HCT116 (cell line): ENCODE results near the gene AUTS2. TPM values are rescaled to one million over a fixed set of nuclear protein-coding genes. Genes with fewer than 3 reads are reported as not detected.

Experiments used
- ATAC-seq: fragments of 200-7000 bp; cut with Tn5 transposase; 2 replicates; pipeline ENCODE4 v1.9.1; 2020; ENCODE audit warnings: mild to moderate bottlenecking, moderate library complexity
- BruUV-seq: library from RNA; stranded (reverse); fragments of 400-500 nt; replicated peaks from 2 replicates; lab custom pipeline; 2021; lab: Mats Ljungman, UMichigan
- CTCF ChIA-PET: fragments of 300-600 bp; sonication (Branson Sonifier 250); formaldehyde crosslinking; loops from one replicate; lab custom pipeline; 2021; ENCODE audit warnings: antibody characterized with exemption; lab: Charles Lee
- POLR2A ChIA-PET: fragments of 300-600, 350-600 bp; sonication (Branson Sonifier 250); formaldehyde crosslinking; loops from one replicate; lab custom pipeline; 2021; ENCODE audit warnings: antibody characterized with exemption; lab: Charles Lee
- RAD21 ChIA-PET, 2 experiments: fragments of 300-600 bp; sonication (Branson Sonifier 250); formaldehyde crosslinking; loops; one replicate each; lab custom pipeline; 2023; ENCODE audit warnings: low total read pairs in 2 of 2; ENCODE audit not compliant: uncharacterized antibody in 2 of 2, unreplicated experiment in 2 of 2, low non-redundant PET in 1 of 2; lab: Charles Lee
- DNase-seq: peaks from one replicate; pipeline ENCODE4 v3.0.0-alpha.2; 2010; ENCODE audit warnings: low read depth, low spot score
- H2AFZ ChIP-seq: fragments of 200-600 bp; shearing (Covaris generic), sonication (generic); 2 replicates; pipeline ENCODE4 v1.6.1; 2017; ENCODE audit warnings: low read depth, mixed run types, mixed read lengths, antibody characterized with exemption, low read length; ENCODE audit not compliant: poor library complexity, severe bottlenecking
- H3K27ac ChIP-seq: 2 replicates; pipeline ENCODE4 v1.5.1; 2012; ENCODE audit warnings: low read depth, low read length
- H3K27me3 ChIP-seq: fragments of 200-600 bp; sonication (generic); 2 replicates; pipeline ENCODE4 v1.6.1; 2016; ENCODE audit warnings: mixed run types, low read length, mixed read lengths; ENCODE audit not compliant: insufficient read depth
- H3K36me3 ChIP-seq, 2 experiments: fragments of 200-500 bp in 1 of 2; fragments of 200-600 bp in 1 of 2; sonication (Bioruptor generic) in 1 of 2; sonication (generic) in 1 of 2; 2 replicates each; pipeline versions ENCODE4 v1.5.1 to v1.6.1; 2014 to 2016; ENCODE audit warnings: low read length in 2 of 2, inconsistent platforms in 1 of 2, mixed read lengths in 1 of 2, mixed run types in 1 of 2; ENCODE audit not compliant: insufficient read depth in 2 of 2, control insufficient read depth in 1 of 2
- H3K4me1 ChIP-seq, 2 experiments: fragments of 200-600 bp in 1 of 2; sonication (generic) in 1 of 2; 2 replicates each; pipeline versions ENCODE4 v1.5.1 to v1.6.1; 2012 to 2017; ENCODE audit warnings: low read length in 2 of 2, inconsistent platforms in 1 of 2, mild to moderate bottlenecking in 1 of 2, mixed read lengths in 1 of 2, mixed run types in 1 of 2, moderate library complexity in 1 of 2; ENCODE audit not compliant: insufficient read depth in 2 of 2, control insufficient read depth in 1 of 2
- H3K4me2 ChIP-seq: fragments of 200-600 bp; sonication (generic); 2 replicates; pipeline ENCODE4 v1.6.1; 2017; ENCODE audit warnings: mixed run types, low read length, mixed read lengths
- H3K4me3 ChIP-seq, 2 experiments: fragments of 200-600 bp in 1 of 2; sonication (generic) in 1 of 2; replicated peaks in 1 of 2; 2 replicates each; pipeline ENCODE4 v1.5.1; 2011 to 2016; ENCODE audit warnings: low read length in 2 of 2, control low read depth in 1 of 2, low read depth in 1 of 2, mild to moderate bottlenecking in 1 of 2, mixed read lengths in 1 of 2, mixed run types in 1 of 2
- H3K79me2 ChIP-seq: fragments of 200-600 bp; sonication (generic); 2 replicates; pipeline ENCODE4 v1.6.1; 2017; ENCODE audit warnings: mild to moderate bottlenecking, mixed run types, low read length, moderate library complexity, mixed read lengths; ENCODE audit not compliant: insufficient read depth
- H3K9ac ChIP-seq: fragments of 200-600 bp; sonication (generic); 2 replicates; pipeline ENCODE4 v1.6.1; 2016; ENCODE audit warnings: low read length, mixed read lengths
- H3K9me2 ChIP-seq: fragments of 200-600 bp; sonication (generic), shearing (Covaris generic); 2 replicates; pipeline ENCODE4 v1.6.1; 2017; ENCODE audit warnings: mixed run types, mild to moderate bottlenecking, moderate library complexity; ENCODE audit not compliant: insufficient read depth
- H3K9me3 ChIP-seq, 2 experiments: fragments of 200-500 bp in 1 of 2; fragments of 200-600 bp in 1 of 2; sonication (Bioruptor generic) in 1 of 2; sonication (generic) in 1 of 2; 2 replicates each; pipeline ENCODE4 v1.6.1; 2014 to 2017; ENCODE audit warnings: low read length in 2 of 2, mixed read lengths in 2 of 2, inconsistent platforms in 1 of 2, low read depth in 1 of 2, mild to moderate bottlenecking in 1 of 2, mixed run types in 1 of 2, moderate library complexity in 1 of 2; ENCODE audit not compliant: control insufficient read depth in 1 of 2, insufficient read depth in 1 of 2
- H4K20me1 ChIP-seq: fragments of 200-600 bp; sonication (generic), shearing (Covaris generic); 2 replicates; pipeline ENCODE4 v1.6.1; 2017; ENCODE audit warnings: mixed run types, mild to moderate bottlenecking, moderate library complexity; ENCODE audit not compliant: insufficient read depth
- EGR1 ChIP-seq: IDR thresholded peaks from 2 replicates; pipeline ENCODE4 v1.6.1; 2012; ENCODE audit warnings: low read depth
- ELF1 ChIP-seq: IDR thresholded peaks from 2 replicates; pipeline ENCODE4 v1.6.1; 2012; ENCODE audit warnings: low read depth, borderline replicate concordance
- EZH2 ChIP-seq: fragments of 200-600 bp; sonication (generic); IDR thresholded peaks from 2 replicates; pipeline ENCODE4 v1.6.1; 2017; ENCODE audit warnings: antibody characterized with exemption, mixed run types
- EZH2phosphoT487 ChIP-seq: fragments of 200-600 bp; IDR thresholded peaks from 2 replicates; pipeline ENCODE4 v1.6.1; 2018; ENCODE audit warnings: antibody characterized with exemption, borderline replicate concordance
- RAD21 ChIP-seq: IDR thresholded peaks from 2 replicates; pipeline ENCODE4 v1.6.1; 2012; ENCODE audit warnings: low read depth, mild to moderate bottlenecking
- SIN3A ChIP-seq: IDR thresholded peaks from 2 replicates; pipeline ENCODE4 v1.6.1; 2012; ENCODE audit warnings: low read depth
- SP1 ChIP-seq: IDR thresholded peaks from 2 replicates; pipeline ENCODE4 v1.6.1; 2012; ENCODE audit warnings: low read depth
- TCF7L2 ChIP-seq: IDR thresholded peaks from 2 replicates; pipeline ENCODE4 v1.7.0; 2011; ENCODE audit warnings: borderline replicate concordance, inconsistent platforms; ENCODE audit not compliant: insufficient read depth, insufficient read length; ENCODE audit errors: extremely low read depth
- YY1 ChIP-seq: IDR thresholded peaks from 2 replicates; pipeline ENCODE4 v1.6.1; 2011; ENCODE audit warnings: low read length, low read depth, moderate library complexity, mild to moderate bottlenecking; ENCODE audit not compliant: insufficient replicate concordance; ENCODE audit errors: extremely low read depth
- ZNF274 ChIP-seq: fragments of 200-500 bp; sonication (Bioruptor generic); IDR thresholded peaks from 2 replicates; pipeline ENCODE4 v1.6.1; 2014; ENCODE audit warnings: mild to moderate bottlenecking, low read depth, low read length, inconsistent platforms
- intact Hi-C: fragments of 100-400 bp; cut with micrococcal nuclease; formaldehyde crosslinking; loops from 2 replicates; pipeline ENCODE4 v1.10.0; 2022
- total RNA-seq: library from RNA; stranded (reverse); gene quantifications from one replicate; pipeline ENCODE4 v1.2.1, GENCODE V29; 2021; ENCODE audit not compliant: unreplicated experiment
- TF ChIP-seq, protein P1 (sequence below): IDR thresholded peaks from 2 replicates; pipeline ENCODE4 v1.6.1; 2012

AUTS2 gene
- total RNA-seq, 1 experiment from 2014 or later = 0.93 TPM

- BruUV-seq = no TSS peak
- Histone ChIP-seq H3K36me3 (no peaks in the 10 kb centered on the region), H3K79me2 (no peaks in the 10 kb centered on the region), H3K9me3 (peaks cover 3 to 26% of the 10 kb centered on the region in 2 experiments; a peak in 2 of 4 replicates), H4K20me1 (no peaks in the 10 kb centered on the region), H3K9me2 (no peaks in the 10 kb centered on the region), H3K4me2 (no peak overlapping the region), H3K27ac (no peak overlapping the region), H3K4me1 (no peaks in the 10 kb centered on the region), H3K9ac (no peak overlapping the region), H2AFZ (no peak overlapping the region), H3K27me3 (no peaks in the 10 kb centered on the region), H3K4me3 (no peak overlapping the region)
- no peak for DNase-seq
- ChIA-PET RAD21 (no interaction called here), CTCF (no interaction called here), POLR2A (no interaction called here)
- no peak for TF ChIP-seq RAD21
- TF ChIP-seq SIN3A = no peak
- TF ChIP-seq EGR1 = no peak
- intact Hi-C loops = no loop called here
- ATAC-seq = no peak
These were observed 140.2 kb downstream of the AUTS2 start for GRCh38 chr7:69738396-69738951.

DNA sequence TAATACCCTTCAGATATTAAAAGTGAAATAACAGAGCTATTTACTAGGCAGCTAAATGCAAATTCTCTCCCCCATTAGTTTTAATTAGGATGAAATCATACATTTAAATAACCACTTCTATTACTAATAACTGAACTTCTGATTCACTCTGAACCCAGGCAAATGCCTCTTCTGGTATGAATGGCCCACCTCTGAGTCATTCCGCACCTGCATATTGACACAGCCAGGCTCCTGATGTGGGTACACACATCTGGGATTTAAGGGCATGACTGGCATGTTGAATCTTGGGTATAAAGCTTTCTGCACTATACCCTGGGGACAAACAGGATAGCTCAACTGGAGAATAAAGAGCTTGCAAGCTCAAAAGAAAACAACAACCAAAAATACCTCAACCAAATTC is 140.9 kb downstream of the AUTS2 start:
- CTCF ChIA-PET = no interaction called here
- H3K9me3 ChIP-seq = peaks cover 8 to 26% of the 10 kb centered on the region in 2 experiments; a peak in 2 of 4 replicates
- H3K9ac ChIP-seq = no peak overlapping the region
- H3K27ac ChIP-seq = no peak overlapping the region
- TF ChIP-seq, protein P1, sequence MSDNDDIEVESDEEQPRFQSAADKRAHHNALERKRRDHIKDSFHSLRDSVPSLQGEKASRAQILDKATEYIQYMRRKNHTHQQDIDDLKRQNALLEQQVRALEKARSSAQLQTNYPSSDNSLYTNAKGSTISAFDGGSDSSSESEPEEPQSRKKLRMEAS = no peak
- TF ChIP-seq YY1 (no peak), ELF1 (no peak), SP1 (no peak), EZH2phosphoT487 (no peak), TCF7L2 (no peak), ZNF274 (no peak), EZH2 (no peak)
- H3K4me2 ChIP-seq = no peak overlapping the region
- H3K27me3 ChIP-seq = no peaks in the 10 kb centered on the region
- DNase-seq (no peak), ATAC-seq (no peak)
- no peaks in the 10 kb centered on the region for H3K9me2 ChIP-seq
- intact Hi-C loops = no loop called here
- RAD21 ChIA-PET = no interaction called here
- BruUV-seq = no TSS peak
- no peaks in the 10 kb centered on the region for H4K20me1 ChIP-seq
- H3K36me3 ChIP-seq = no peaks in the 10 kb centered on the region
- POLR2A ChIA-PET = no interaction called here
- no peak overlapping the region for H2AFZ ChIP-seq
- no peaks in the 10 kb centered on the region for H3K79me2 ChIP-seq
- H3K4me1 ChIP-seq = no peaks in the 10 kb centered on the region
- no peak overlapping the region for H3K4me3 ChIP-seq
